Activated CD4-positive, CD25-positive, alpha-beta regulatory T cell treated with anti-CD3 and anti-CD28 coated beads, Interleukin-2, amount 50 U/mL, for 72 hours (primary cell): ENCODE data around the gene FXYD5.

Experiments
- DNase-seq: peaks from one replicate; pipeline ENCODE4 v3.0.0; 2021

FXYD5 gene

DNA sequence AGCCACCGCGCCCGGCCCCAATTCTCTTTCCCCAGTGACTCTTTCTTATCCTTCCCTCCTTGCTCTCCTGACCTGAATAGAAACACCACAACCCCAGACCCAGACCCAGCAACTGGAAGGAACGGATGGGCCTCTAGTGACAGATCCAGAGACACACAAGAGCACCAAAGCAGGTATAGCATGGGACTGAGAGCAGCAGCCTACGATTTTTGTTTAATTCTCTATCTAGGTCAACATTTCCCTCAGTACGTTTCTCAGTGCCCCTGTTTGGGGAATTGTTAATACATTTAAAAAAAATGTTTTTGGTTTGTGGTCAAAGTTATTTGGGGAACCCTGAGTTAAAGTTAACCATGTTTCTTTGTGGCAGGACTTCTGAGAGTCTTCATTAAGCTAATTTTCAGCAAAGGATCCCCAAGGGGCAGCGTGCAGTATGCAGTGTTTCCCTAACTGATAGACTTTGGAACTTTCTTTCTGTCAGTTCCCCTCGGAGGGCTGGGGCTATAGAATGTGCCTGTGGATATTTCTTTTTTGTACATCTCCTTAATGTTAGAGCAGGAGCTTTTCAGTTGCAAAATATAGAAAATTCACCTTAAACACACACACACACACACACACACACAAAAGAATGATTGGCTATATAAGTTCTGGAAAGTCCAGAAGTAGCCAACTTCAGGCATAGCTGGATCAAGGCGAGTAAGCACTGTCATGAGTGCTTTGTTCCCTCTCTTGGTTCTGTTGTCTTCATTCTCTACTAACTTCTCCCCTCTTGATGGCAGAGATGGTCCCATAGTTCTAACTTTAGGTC lies 6.3 kb downstream of the FXYD5 start:
- DNase-seq: no peak

- no peak for DNase-seq
Observed at GRCh38 chr19:35161434-35161743, 6.9 kb downstream of the FXYD5 start.

DNA sequence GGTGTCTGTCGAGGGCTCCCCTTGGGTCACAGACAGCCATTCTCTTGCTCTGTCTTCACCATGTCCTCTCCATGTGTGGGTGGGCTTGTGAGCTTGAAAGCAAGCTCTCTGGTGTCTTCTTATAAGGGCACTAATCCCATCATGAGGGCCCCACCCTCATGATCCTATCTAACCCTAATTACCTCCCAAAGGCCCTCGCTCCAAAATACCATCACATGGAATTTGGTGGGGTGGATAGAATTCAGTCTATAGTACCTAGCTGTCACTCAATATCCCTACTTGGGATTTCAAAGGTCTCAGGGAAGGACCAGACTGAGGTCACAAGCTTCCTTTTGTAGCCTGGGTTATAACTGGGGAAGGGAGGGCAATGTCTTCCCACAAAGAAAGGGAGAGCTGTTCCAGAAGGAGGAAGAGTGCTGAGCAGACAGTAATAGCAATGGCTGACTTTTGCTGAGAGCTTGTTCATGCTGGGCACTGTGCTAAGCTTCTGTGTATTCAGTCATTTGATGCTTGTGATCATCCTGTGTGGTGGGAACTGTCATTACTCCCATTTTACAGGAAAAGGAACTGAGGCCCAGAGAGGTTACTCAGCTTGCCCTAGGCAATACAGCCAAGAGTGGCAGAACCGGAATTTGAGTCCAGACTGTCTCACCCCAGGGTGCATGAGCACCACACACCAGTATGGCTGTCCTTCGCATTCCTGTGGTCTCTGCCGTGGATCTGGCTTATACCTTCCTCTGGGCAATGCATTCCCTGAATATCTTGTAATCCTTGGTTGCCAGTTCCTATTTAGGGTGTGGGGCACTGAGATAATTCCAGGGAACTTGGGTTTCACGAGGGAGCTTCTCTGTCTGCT lies 8.2 kb downstream of the FXYD5 start:
- DNase-seq: no peak

DNA sequence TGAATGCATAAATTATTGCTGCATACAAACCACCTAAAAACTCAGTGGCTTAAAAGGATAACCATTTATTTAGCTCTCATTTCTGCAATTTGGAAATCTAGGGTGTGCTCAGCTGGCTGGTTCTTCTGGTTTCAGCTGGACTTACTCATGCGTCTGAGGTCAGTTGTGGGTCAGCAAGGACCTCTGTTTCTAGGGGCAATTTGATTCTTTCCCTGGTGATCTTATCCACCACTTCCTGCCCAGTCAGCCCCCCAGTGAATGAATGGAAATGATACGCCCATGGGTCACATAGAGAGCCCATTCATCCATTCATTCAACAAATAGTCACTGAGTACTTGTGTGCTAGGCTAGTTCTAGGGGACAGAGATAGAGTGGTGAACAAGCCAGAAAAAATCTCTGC lies 9.9 kb downstream of the FXYD5 start:
- DNase-seq: no peak

DNA sequence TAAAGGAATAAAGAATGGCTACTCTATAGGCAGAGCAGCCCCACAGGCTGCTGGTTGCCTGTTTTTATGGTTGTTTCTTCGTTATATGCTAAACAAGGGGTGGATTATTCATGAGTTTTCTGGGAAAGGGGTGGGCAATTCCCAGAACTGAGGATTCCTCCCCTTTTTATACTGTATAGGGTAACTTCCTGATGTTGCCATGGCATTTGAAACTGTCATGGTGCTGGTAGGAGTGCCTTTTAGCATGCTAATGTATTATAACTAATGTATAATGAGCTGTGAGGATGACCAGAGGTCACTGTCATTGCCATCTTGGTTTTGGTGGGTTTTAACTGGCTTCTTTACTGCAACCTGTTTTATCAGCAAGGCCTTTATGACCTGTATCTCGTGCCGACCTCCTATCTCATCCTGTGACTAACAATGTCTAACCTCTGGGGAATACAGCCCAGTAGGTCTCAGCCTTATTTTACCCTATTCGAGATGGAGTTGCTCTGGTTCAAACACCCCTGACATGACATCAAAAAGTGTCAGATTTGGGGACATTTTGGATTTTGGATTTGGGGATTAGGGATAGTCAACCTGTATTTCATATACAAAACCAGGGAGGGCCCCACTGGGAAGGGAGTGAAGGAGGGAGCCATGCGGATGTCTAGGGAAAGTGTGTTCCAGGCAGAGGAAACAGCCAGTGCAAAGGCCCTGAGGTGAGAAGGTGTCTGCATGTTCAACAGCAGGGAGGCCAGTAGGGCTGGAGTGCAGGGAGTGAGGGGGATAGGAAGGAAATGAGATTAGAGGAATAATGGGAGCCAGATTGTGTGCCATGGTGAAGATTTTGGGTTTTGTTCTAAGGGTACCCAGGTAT lies 10.9 kb downstream of the FXYD5 start:
- DNase-seq: no peak

GRCh38 chr19:35166100-35167063 lies 11.8 kb downstream of the FXYD5 start:
- no peak for DNase-seq

- DNase-seq: peak; percentile 16
Observed at GRCh38 chr19:35167251-35168119, 12.9 kb downstream of the FXYD5 start.

- no peak for DNase-seq
Observed at GRCh38 chr19:35168196-35168595, 13.7 kb downstream of the FXYD5 start.

GRCh38 chr19:35169221-35169995 lies 14.9 kb downstream of the FXYD5 start:
- peak; percentile 15 for DNase-seq

GRCh38 chr19:35170359-35171061 lies 16.0 kb downstream of the FXYD5 start:
- DNase-seq: peak; percentile 25

GRCh38 chr19:35171730-35172129 lies 17.2 kb downstream of the FXYD5 start:
- no peak for DNase-seq

DNA sequence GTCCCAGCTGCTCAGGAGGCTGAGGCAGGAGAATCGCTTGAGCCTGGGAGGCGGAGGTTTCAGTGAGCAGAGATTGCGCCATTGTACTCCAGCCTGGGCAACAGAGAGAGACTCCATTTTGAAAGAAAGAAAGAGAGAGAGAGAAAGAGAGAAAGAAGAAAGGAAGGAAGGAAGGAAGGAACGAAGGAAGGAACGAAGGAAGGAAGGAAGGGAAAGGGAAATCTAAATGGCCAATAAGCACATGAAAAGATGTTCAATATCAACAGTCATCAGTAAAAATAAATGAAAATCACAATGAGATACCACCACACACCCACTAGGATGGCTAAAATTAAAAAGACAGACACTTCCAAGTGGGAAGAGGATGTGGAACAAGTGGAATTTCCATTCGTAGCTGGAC lies 19.7 kb downstream of the FXYD5 start:
- no peak for DNase-seq

- no peak for DNase-seq
Observed at GRCh38 chr19:35176181-35176570, 21.6 kb downstream of the FXYD5 start.

GRCh38 chr19:35177377-35178274 lies 23.1 kb downstream of the FXYD5 start:
- no peak for DNase-seq

- DNase-seq: no peak
Observed at GRCh38 chr19:35178701-35179100, 24.2 kb downstream of the FXYD5 start.

DNA sequence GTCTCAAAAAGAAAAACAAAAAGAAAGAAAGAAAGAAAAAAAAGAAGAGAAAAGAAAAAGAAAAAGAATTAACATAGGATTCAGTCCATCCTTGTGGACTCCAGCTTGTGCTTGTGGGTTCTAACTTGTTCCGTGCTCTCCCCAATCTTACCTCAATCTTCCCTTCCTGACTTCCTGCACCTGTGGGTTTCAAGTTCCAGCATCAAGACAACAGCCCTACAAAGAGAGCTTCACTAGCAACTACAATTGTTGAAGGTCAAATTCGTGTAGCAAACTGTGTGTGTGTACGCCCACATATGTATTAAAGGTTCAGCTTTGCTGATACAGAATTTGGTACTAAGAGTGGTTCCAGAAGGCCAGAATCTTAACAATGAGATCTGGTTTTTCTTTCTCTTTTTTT lies 25.3 kb downstream of the FXYD5 start:
- DNase-seq: no peak

DNA sequence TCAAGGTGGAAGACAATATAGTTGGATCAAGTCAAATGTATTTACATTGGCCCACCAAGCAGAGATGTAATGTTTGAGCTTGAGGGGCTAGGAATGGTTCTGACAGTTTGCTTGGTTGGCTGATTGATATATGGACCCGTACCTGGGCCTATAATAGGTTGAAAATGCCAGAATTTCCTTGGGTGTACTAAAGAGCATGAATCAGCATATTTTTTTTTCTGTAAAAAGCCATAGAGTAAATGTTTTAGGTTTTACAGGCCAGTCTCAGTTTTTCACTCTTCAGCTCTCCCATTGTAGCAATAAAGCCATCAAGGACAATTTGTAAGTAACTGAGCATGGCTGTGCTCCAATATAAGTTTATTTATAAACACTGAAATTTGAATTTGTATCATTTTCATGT lies 26.9 kb downstream of the FXYD5 start:
- no peak for DNase-seq

- no peak for DNase-seq
Observed at GRCh38 chr19:35184267-35184666, 29.7 kb downstream of the FXYD5 start.

- DNase-seq: no peak
Observed at GRCh38 chr19:35184884-35185283, 30.3 kb downstream of the FXYD5 start.
